ENCODE measurements around the gene TMTC1.

TMTC1 gene

DNA sequence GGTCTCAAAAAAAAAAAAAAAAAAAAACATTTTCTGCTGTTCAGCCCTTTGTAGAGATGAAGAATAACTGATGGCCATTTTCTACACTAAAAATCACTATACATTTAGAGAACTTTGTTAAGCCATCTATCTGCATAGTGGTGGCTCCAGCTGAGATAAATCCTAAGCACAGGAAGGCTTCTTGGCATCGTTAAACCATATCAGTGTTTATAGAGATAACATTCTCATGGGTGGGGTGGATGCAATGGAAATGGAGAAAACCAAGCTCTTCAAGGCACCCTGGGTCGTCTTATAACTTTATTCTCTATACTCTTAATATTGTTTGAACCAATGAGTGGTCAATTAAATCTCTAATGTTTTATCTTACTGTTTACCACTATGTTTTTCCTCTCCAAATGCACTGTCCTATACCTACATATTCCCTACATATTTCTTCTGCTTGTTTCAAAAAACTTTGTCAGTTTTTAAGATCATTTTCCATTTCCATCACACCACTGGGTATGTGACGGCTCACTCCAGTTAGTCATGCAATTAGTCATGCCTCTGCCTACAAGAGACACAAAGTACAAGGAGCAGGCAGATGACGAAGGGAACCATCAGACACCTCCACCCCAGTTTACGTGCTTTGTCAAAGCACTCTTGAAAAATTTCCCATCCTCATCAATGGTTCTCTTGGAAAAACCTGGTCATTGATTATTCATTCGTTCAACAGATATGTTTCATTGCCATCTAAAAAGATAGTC, 166.9 kb downstream of the TMTC1 start:
- Histone ChIP-seq H3K4me3 (ENCODE audit: low read length) (no peak overlapping the region), H3K36me3 (ENCODE audit: control insufficient read depth, insufficient read depth, low read length) (no peaks in the 10 kb centered on the region), H3K27me3 (ENCODE audit: control insufficient read depth, insufficient read depth, low read length) (no peaks in the 10 kb centered on the region), H3K9ac (ENCODE audit: low read length) (no peak overlapping the region), H3K4me1 (ENCODE audit: control insufficient read depth, insufficient read depth, low read length) (no peaks in the 10 kb centered on the region), H3K9me3 (ENCODE audit: control insufficient read depth, low read length) (peaks cover 4% of the 10 kb centered on the region)

GRCh38 chr12:29614694-29615325, 168.9 kb downstream of the TMTC1 start:
- Histone ChIP-seq H3K9ac (ENCODE audit: low read length) (no peak overlapping the region), H3K4me3 (ENCODE audit: low read length) (no peak overlapping the region), H3K9me3 (ENCODE audit: control insufficient read depth, low read length) (peaks cover 4% of the 10 kb centered on the region), H3K27me3 (ENCODE audit: control insufficient read depth, insufficient read depth, low read length) (peaks cover 3% of the 10 kb centered on the region), H3K4me1 (ENCODE audit: control insufficient read depth, insufficient read depth, low read length) (peaks cover under 1% of the 10 kb centered on the region), H3K36me3 (ENCODE audit: control insufficient read depth, insufficient read depth, low read length) (no peaks in the 10 kb centered on the region)

- Histone ChIP-seq H3K4me3 (ENCODE audit: low read length) (no peak overlapping the region), H3K9me3 (ENCODE audit: control insufficient read depth, low read length) (peaks cover 4% of the 10 kb centered on the region), H3K36me3 (ENCODE audit: control insufficient read depth, insufficient read depth, low read length) (no peaks in the 10 kb centered on the region), H3K9ac (ENCODE audit: low read length) (no peak overlapping the region), H3K27me3 (ENCODE audit: control insufficient read depth, insufficient read depth, low read length) (peaks cover 8% of the 10 kb centered on the region), H3K4me1 (ENCODE audit: control insufficient read depth, insufficient read depth, low read length) (peaks cover 4% of the 10 kb centered on the region)
These were observed 170.8 kb downstream of the TMTC1 start for GRCh38 chr12:29612912-29613311.

DNA sequence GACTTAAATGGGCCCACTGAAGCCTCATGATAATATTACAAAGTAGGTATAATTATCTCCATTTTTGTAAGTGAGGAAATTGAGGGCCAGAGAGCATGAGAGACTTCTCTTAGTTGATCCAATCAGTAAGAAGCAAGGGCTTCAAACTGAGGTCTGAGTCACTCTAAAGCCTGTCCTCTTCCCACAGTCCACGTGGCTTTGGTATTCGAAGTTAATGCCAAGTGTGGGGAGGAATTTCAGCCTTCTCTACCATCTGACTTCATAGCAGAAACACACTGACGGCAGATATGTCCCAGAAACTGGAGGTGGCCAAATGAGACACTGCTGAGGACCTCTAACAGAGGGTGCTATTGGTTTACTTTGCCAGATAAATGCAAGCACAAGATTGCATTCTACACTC, 171.8 kb downstream of the TMTC1 start:
- H3K4me3 ChIP-seq (ENCODE audit: low read length): no peak overlapping the region
- no peaks in the 10 kb centered on the region for H3K36me3 ChIP-seq (ENCODE audit: control insufficient read depth, insufficient read depth, low read length)
- no peaks in the 10 kb centered on the region for H3K9me3 ChIP-seq (ENCODE audit: control insufficient read depth, low read length)
- peaks cover 4% of the 10 kb centered on the region for H3K4me1 ChIP-seq (ENCODE audit: control insufficient read depth, insufficient read depth, low read length)
- H3K27me3 ChIP-seq (ENCODE audit: control insufficient read depth, insufficient read depth, low read length): peaks cover 8% of the 10 kb centered on the region
- H3K9ac ChIP-seq (ENCODE audit: low read length): no peak overlapping the region

- Histone ChIP-seq H3K27me3 (ENCODE audit: control insufficient read depth, insufficient read depth, low read length) (peaks cover 8% of the 10 kb centered on the region), H3K36me3 (ENCODE audit: control insufficient read depth, insufficient read depth, low read length) (no peaks in the 10 kb centered on the region), H3K4me1 (ENCODE audit: control insufficient read depth, insufficient read depth, low read length) (peaks cover 4% of the 10 kb centered on the region), H3K4me3 (ENCODE audit: low read length) (no peak overlapping the region), H3K9ac (ENCODE audit: low read length) (no peak overlapping the region), H3K9me3 (ENCODE audit: control insufficient read depth, low read length) (no peaks in the 10 kb centered on the region)
These were observed 173.1 kb downstream of the TMTC1 start for GRCh38 chr12:29610473-29611170.

- Histone ChIP-seq H3K4me1 (ENCODE audit: control insufficient read depth, insufficient read depth, low read length) (peaks cover 4% of the 10 kb centered on the region), H3K9ac (ENCODE audit: low read length) (no peak overlapping the region), H3K36me3 (ENCODE audit: control insufficient read depth, insufficient read depth, low read length) (no peaks in the 10 kb centered on the region), H3K4me3 (ENCODE audit: low read length) (no peak overlapping the region), H3K27me3 (ENCODE audit: control insufficient read depth, insufficient read depth, low read length) (peaks cover 8% of the 10 kb centered on the region), H3K9me3 (ENCODE audit: control insufficient read depth, low read length) (no peaks in the 10 kb centered on the region)
These were observed 174.1 kb downstream of the TMTC1 start for GRCh38 chr12:29609431-29610215.

DNA sequence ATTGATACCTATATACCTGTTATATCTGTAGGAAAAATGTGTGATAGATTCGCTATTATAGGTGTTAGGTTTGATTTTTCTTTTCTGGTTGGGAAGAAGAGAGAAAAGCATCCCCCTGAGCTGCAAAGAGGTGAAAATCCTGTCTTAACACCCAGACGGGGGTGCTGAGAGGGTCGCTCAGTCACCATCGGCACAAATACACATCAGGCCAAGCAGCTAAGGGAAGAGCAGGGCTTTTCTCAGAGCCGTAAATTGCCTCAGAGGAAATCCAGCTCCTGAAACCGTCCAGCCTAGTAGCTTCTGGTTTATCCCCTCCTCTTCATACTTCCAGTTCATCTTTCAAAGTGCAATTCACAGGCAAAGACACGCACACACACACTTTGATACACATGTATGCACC, 175.2 kb downstream of the TMTC1 start:
- no peaks in the 10 kb centered on the region for H3K9me3 ChIP-seq (ENCODE audit: control insufficient read depth, low read length)
- no peaks in the 10 kb centered on the region for H3K36me3 ChIP-seq (ENCODE audit: control insufficient read depth, insufficient read depth, low read length)
- H3K4me1 ChIP-seq (ENCODE audit: control insufficient read depth, insufficient read depth, low read length): peaks cover 4% of the 10 kb centered on the region
- no peak overlapping the region for H3K4me3 ChIP-seq (ENCODE audit: low read length)
- peaks cover 12% of the 10 kb centered on the region for H3K27me3 ChIP-seq (ENCODE audit: control insufficient read depth, insufficient read depth, low read length)
- no peak overlapping the region for H3K9ac ChIP-seq (ENCODE audit: low read length)

- Histone ChIP-seq H3K4me1 (ENCODE audit: control insufficient read depth, insufficient read depth, low read length) (no peaks in the 10 kb centered on the region), H3K36me3 (ENCODE audit: control insufficient read depth, insufficient read depth, low read length) (no peaks in the 10 kb centered on the region), H3K4me3 (ENCODE audit: low read length) (no peak overlapping the region), H3K9me3 (ENCODE audit: control insufficient read depth, low read length) (no peaks in the 10 kb centered on the region), H3K9ac (ENCODE audit: low read length) (no peak overlapping the region), H3K27me3 (ENCODE audit: control insufficient read depth, insufficient read depth, low read length) (peaks cover 5% of the 10 kb centered on the region)
These were observed 184.4 kb downstream of the TMTC1 start for GRCh38 chr12:29599381-29599780.

DNA sequence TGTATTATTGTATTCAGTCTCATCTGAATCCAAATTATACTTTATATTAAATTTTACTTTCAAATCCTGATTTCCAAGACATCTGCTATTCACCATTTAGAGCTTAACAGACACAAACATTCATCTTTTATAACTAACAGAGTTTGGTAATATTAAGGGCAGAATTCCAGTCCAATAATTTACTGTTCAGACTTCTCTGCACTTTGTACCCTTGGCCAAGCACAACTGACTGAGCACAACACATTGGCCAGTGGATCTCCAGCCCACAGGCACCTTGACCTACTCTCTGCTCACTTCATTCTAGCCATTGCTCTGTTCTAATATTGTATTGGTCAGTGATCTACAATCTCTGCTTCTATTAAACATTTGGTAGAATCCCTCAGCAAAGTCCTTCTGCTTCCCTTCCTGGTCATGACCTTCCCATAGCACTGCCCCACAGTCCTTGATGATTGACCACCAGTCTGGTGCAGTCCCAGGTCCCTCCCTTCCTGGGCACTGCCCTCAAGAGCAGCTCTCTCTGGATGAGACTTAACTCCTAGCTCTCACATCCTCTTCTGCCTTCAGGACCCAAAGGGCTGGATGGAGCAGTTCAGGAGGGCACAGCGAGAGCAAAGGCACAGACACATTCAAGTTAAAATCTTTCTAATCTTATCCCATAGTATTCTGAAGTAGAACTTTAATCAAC, 188.5 kb downstream of the TMTC1 start:
- Histone ChIP-seq H3K4me1 (ENCODE audit: control insufficient read depth, insufficient read depth, low read length) (no peaks in the 10 kb centered on the region), H3K27me3 (ENCODE audit: control insufficient read depth, insufficient read depth, low read length) (no peaks in the 10 kb centered on the region), H3K9ac (ENCODE audit: low read length) (no peak overlapping the region), H3K4me3 (ENCODE audit: low read length) (no peak overlapping the region), H3K36me3 (ENCODE audit: control insufficient read depth, insufficient read depth, low read length) (no peaks in the 10 kb centered on the region), H3K9me3 (ENCODE audit: control insufficient read depth, low read length) (no peaks in the 10 kb centered on the region)

GRCh38 chr12:29593001-29593400, 190.7 kb downstream of the TMTC1 start:
- no peak overlapping the region for H3K9ac ChIP-seq (ENCODE audit: low read length)
- no peaks in the 10 kb centered on the region for H3K4me1 ChIP-seq (ENCODE audit: control insufficient read depth, insufficient read depth, low read length)
- no peaks in the 10 kb centered on the region for H3K9me3 ChIP-seq (ENCODE audit: control insufficient read depth, low read length)
- H3K27me3 ChIP-seq (ENCODE audit: control insufficient read depth, insufficient read depth, low read length): no peaks in the 10 kb centered on the region
- no peaks in the 10 kb centered on the region for H3K36me3 ChIP-seq (ENCODE audit: control insufficient read depth, insufficient read depth, low read length)
- no peak overlapping the region for H3K4me3 ChIP-seq (ENCODE audit: low read length)

DNA sequence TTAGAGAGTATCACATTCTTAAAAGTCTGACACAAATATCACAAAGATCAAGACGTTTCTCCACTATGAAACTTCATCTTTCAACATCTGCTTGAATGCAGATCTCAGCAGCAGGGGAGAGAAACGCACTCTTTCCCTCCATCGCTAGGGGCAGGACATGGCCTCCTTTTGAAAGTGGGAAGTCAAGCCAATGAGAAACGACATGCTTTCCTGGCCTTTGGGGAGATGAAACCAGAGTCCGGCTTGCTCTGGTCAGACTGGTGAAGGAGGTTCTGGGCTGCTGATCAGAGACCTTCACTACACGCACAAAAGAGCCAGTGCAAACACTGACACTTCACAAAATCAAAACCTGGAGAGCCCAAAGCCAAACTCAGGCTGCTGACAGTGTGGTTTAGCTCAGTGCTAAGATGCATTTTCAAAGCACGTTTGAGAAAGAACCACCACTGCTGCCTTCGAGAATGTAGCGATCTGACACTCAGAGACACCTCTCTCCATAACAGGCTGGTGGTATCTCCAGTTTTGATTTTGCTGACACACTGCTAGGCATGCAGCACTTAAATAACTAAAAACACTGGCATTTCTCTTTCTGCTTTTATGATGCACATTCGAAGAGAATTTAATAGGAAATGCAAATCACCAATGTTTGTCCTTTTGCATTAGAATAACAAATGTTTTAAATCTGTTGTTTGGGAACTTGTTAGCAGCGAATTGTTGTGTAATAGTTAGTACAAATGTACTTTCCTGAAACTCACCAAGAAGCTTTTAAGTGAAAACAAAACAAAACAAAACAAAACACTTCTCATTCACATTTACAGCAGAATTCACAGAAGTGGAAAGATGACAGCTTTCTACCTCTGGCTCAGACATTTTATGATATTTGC, 192.4 kb downstream of the TMTC1 start:
- H3K27me3 ChIP-seq (ENCODE audit: control insufficient read depth, insufficient read depth, low read length): no peaks in the 10 kb centered on the region
- no peaks in the 10 kb centered on the region for H3K9me3 ChIP-seq (ENCODE audit: control insufficient read depth, low read length)
- no peaks in the 10 kb centered on the region for H3K4me1 ChIP-seq (ENCODE audit: control insufficient read depth, insufficient read depth, low read length)
- no peaks in the 10 kb centered on the region for H3K36me3 ChIP-seq (ENCODE audit: control insufficient read depth, insufficient read depth, low read length)
- H3K9ac ChIP-seq (ENCODE audit: low read length): no peak overlapping the region
- H3K4me3 ChIP-seq (ENCODE audit: low read length): no peak overlapping the region

Measured in mucosa of stomach (tissue), 1 donor.